ENCODE measurements around the gene HSPD1.

HSPD1 gene

DNA sequence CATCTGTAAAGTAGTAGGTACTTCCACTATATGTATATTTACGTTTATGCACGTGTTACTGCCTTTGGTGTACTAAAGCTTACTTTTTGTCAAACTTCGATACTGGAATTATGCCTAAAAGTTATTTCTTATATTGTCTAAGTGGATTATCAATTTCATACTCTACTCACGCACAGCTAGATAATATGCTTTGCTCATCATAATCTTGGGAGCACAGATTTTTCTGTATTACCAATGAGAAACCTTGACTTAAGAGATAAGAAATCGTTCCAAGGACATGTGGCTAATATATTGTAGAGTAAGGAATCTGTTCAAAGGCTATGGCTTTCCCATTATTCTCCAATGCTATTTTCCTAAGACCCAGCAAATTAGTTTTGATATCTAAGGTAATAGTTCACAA lies 7.0 kb upstream of the HSPD1 start:
- TF ChIP-seq YY1 (IDR thresholded peaks at IDR 0.05; ENCODE audit: low read depth) (no peak), CEBPB (IDR thresholded peaks at IDR 0.05) (no peak), TEAD4 (IDR thresholded peaks at IDR 0.05) (no peak), RAD21 (IDR thresholded peaks at IDR 0.05; ENCODE audit: low read depth) (no peak)

DNA sequence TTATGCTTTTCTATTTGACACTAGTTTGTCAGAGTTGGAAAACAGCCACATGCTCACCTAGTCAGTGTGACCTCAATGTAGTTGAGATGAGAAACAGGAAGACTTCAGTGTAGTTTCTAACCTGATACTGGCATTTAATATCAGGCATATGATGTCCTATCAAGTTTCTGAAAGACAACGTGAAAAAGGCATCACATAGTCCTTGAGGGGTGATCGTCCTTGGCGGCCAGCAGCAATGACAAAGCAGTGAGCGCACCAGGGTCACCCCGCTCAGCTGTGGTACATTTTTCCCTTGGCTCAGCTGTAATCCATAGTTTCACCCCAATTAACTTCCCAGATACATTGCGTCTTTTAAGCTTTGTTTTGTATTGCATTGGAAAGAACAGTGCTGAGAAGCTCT lies 4.9 kb upstream of the HSPD1 start:
- TF ChIP-seq EP300 (IDR thresholded peaks at IDR 0.05; ENCODE audit: borderline replicate concordance) (no peak), RAD21 (IDR thresholded peaks at IDR 0.05; ENCODE audit: low read depth) (no peak), TCF12 (IDR thresholded peaks at IDR 0.05; ENCODE audit: low read depth) (no peak), TAF1 (IDR thresholded peaks at IDR 0.05; ENCODE audit: low read depth) (no peak), FOXM1 (IDR thresholded peaks at IDR 0.05; ENCODE audit: borderline replicate concordance, low read depth) (no peak), CREB1 (IDR thresholded peaks at IDR 0.05; ENCODE audit: low read depth) (no peak), USF1 (IDR thresholded peaks at IDR 0.05) (no peak), YY1 (IDR thresholded peaks at IDR 0.05; ENCODE audit: low read depth) (no peak), NFIC (IDR thresholded peaks at IDR 0.05) (no peak), MAX (IDR thresholded peaks at IDR 0.05) (no peak), TEAD4 (IDR thresholded peaks at IDR 0.05) (no peak), CEBPB (IDR thresholded peaks at IDR 0.05) (no peak), ZBTB7A (IDR thresholded peaks at IDR 0.05; ENCODE audit: low read depth) (no peak), REST (IDR thresholded peaks at IDR 0.05; ENCODE audit: low read depth) (no peak), EGR1 (IDR thresholded peaks at IDR 0.05) (no peak)

DNA sequence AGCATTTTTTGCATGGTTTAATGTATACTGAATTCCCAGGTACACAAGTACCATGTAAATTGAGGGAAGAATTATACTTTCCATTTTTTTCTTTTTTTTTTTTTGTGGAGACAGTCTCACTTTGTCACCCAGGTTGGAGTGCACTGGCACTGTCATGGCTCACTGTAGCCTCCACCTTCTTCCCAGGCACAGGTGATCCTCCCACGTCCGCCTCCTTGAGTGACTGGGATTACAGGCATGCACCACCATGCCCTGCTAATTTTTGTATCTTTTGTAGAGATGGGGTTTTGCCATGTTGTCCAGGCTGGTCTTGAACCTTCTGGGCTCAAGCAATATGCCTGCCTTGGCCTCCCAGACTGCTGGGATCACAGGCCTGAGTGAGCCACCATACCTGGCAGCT lies 4.4 kb upstream of the HSPD1 start:
- no peak for TF ChIP-seq TEAD4 (IDR thresholded peaks at IDR 0.05)

GRCh38 chr2:197502685-197503084 lies 3.0 kb upstream of the HSPD1 start:
- TF ChIP-seq TAF1 (IDR thresholded peaks at IDR 0.05; ENCODE audit: low read depth) (no peak), ZBTB7A (IDR thresholded peaks at IDR 0.05; ENCODE audit: low read depth) (no peak), MAX (IDR thresholded peaks at IDR 0.05) (no peak), RAD21 (IDR thresholded peaks at IDR 0.05; ENCODE audit: low read depth) (no peak), NFIC (IDR thresholded peaks at IDR 0.05) (no peak), TEAD4 (IDR thresholded peaks at IDR 0.05) (no peak), FOXM1 (IDR thresholded peaks at IDR 0.05; ENCODE audit: borderline replicate concordance, low read depth) (no peak), CREB1 (IDR thresholded peaks at IDR 0.05; ENCODE audit: low read depth) (no peak), TCF12 (IDR thresholded peaks at IDR 0.05; ENCODE audit: low read depth) (no peak), YY1 (IDR thresholded peaks at IDR 0.05; ENCODE audit: low read depth) (no peak), USF1 (IDR thresholded peaks at IDR 0.05) (no peak), REST (IDR thresholded peaks at IDR 0.05; ENCODE audit: low read depth) (no peak)

DNA sequence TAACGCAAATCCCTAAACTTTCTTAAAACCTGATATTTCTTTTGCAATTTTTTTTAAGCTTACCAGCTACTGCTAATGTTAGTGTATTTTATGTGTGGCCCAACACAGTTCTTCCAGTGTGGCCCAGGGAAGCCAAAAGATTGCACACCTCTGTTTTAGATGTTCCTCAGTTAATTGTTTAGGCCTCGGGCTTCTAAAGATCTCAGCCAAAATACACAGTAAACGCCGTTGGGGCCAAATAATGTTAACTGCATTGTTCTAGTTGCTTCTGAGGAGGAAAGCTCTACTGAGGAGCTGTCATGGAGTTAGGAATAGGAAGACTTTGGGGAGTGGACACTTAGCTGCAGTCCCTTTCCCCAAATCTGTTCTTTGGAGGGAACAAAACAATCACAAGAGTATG lies 2.6 kb upstream of the HSPD1 start:
- TF ChIP-seq USF1 (IDR thresholded peaks at IDR 0.05) (no peak), EP300 (IDR thresholded peaks at IDR 0.05; ENCODE audit: borderline replicate concordance) (no peak), MAX (IDR thresholded peaks at IDR 0.05) (no peak), REST (IDR thresholded peaks at IDR 0.05; ENCODE audit: low read depth) (no peak), YY1 (IDR thresholded peaks at IDR 0.05; ENCODE audit: low read depth) (no peak)

Data from Ishikawa (cell line).